Lower leg skin (tissue), 4 donors: ENCODE data around the gene AFF4. TPM values are rescaled to one million over a fixed set of nuclear protein-coding genes. Genes with fewer than 3 reads are reported as not detected.

ENCODE experiments used
- DNase-seq, 2 donors: peaks; one replicate each; pipeline ENCODE4 v3.0.0-alpha.2; 2019; ENCODE audit warnings: low spot score in 2 of 2
- H3K4me3 ChIP-seq: fragments of 200-600 bp; sonication (generic); 2 replicates; pipeline ENCODE4 v1.5.1; 2017; ENCODE audit warnings: mild to moderate bottlenecking, low read depth; ENCODE audit not compliant: poor library complexity, severe bottlenecking
- POLR2A ChIP-seq, 2 donors: fragments of 450-650 bp; IDR thresholded peaks; one replicate each; pipeline ENCODE4 v1.6.1; 2016 to 2017; ENCODE audit warnings: antibody characterized with exemption in 2 of 2, mild to moderate bottlenecking in 1 of 2, moderate library complexity in 1 of 2
- WGBS, 2 donors: methylation state at CpG; one replicate each; pipeline ENCODE4 v1.1.5; 2018; 5-methylcytosine and 5-hydroxymethylcytosine counted together
- intact Hi-C: fragments of 100-400 bp; cut with DNase I; formaldehyde crosslinking; loops from one replicate; pipeline ENCODE4 v1.15.0; 2023; ENCODE audit warnings: low total_unique reads
- total RNA-seq, 4 donors: library from RNA; depleted of rRNA; stranded (reverse); fragments of >200 nt; gene quantifications; one replicate each; pipeline ENCODE4 v1.1.0, GENCODE V29; 2016
- TF ChIP-seq, protein P1 (sequence below), 3 donors: fragments of 450-650 bp; IDR thresholded peaks; one replicate each; pipeline ENCODE4 v1.5.1; 2016; ENCODE audit warnings: antibody characterized with exemption in 3 of 3, mild to moderate bottlenecking in 3 of 3, moderate library complexity in 2 of 3

The AFF4 gene
- total RNA-seq, 4 donors from 2014 or later, result 47.9 to 79.2 (median 57.9) TPM

- peak overlapping the region; percentile 54 for H3K4me3 ChIP-seq
- peak; percentile 58 to 96 for DNase-seq
- 2 to 4% methylated on average over 42 to 66 of the region's 75 CpGs for WGBS, 2 donors
- intact Hi-C loops, result no loop called here
- TF ChIP-seq POLR2A (IDR thresholded peaks at IDR 0.05), result no peak
- TF ChIP-seq, protein P1, sequence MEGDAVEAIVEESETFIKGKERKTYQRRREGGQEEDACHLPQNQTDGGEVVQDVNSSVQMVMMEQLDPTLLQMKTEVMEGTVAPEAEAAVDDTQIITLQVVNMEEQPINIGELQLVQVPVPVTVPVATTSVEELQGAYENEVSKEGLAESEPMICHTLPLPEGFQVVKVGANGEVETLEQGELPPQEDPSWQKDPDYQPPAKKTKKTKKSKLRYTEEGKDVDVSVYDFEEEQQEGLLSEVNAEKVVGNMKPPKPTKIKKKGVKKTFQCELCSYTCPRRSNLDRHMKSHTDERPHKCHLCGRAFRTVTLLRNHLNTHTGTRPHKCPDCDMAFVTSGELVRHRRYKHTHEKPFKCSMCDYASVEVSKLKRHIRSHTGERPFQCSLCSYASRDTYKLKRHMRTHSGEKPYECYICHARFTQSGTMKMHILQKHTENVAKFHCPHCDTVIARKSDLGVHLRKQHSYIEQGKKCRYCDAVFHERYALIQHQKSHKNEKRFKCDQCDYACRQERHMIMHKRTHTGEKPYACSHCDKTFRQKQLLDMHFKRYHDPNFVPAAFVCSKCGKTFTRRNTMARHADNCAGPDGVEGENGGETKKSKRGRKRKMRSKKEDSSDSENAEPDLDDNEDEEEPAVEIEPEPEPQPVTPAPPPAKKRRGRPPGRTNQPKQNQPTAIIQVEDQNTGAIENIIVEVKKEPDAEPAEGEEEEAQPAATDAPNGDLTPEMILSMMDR (IDR thresholded peaks at IDR 0.05), result peak in 1 of 3 donors; percentile 72
These were observed 133.5 kb downstream of the AFF4 start for GRCh38 chr5:132829742-132830435.

DNA sequence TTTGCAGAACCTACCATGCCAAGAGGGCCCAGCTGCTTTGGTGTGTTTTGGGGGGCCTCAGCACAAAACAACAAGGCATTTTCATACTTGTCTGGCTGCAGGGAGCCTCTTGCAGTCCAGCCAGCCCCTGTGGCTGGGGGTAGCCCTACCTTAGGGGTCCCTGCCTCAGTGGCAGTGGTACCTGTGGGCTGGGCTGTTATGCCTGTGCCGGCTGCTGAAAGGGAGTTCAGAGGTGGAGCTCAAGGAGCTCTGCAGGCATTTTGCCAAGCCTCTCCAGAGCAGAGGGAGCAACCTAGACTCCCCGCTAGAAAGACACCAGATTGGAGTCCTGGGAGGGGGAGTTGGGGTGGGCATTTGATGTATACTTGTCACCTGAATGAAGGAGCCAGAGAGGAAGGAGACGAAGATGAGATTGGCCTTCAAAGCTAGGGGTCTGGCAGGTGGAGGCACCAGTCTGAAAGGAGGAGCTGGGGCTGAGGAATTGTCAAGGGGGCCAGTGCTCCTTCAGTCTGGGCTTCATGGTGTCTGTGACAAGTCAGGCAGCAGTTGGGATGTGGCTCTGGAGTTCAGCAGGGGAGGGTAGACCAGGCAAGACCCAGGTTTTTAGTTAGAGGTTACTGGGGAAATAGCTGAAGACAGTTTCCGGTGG, 134.5 kb downstream of the AFF4 start:
- intact Hi-C loops, result no loop called here
- no peak overlapping the region for H3K4me3 ChIP-seq
- 77 to 81% methylated on average over 4 of the region's 4 CpGs for WGBS, 2 donors
- DNase-seq, result no peak
- TF ChIP-seq POLR2A (IDR thresholded peaks at IDR 0.05), result no peak
- TF ChIP-seq, protein P1 (IDR thresholded peaks at IDR 0.05), result no peak

DNA sequence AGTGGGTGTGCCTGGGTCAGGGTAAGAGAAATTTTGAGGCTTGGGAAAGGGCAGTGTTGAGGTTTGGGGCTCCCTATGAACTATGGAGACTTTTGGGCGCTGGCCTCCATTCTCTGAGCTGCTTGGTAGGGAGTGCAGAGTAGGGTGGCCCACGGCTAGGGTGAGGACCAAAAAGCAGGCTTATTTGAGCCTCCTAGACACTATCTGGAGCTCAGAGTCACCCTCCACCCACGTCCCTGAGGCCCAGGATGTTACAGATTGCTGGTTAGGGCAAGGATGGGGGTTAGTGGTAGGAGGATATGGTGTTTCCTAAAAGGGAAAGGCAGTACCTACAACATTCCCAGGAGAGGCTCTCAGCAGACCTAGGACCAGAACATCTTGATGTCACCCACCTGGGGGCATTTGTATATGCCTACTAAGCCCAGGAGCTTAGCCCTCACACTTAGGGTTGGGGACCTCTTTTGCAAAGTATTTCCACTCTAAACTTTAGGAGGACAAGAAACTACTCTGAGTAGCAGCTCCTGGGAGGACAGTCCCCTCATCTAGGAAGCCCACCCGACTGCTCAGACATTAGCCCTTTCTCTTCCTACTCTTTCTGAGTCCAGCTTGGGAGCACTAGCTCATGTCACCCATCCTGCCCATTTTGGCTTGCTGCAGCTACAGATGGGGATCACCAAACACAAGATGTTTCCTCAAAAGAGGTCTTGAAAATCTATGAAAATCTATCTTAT, 135.3 kb downstream of the AFF4 start:
- intact Hi-C loops, result no loop called here
- 92 to 94% methylated on average over 4 of the region's 4 CpGs for WGBS, 2 donors
- no peak for TF ChIP-seq POLR2A (IDR thresholded peaks at IDR 0.05)
- TF ChIP-seq, protein P1 (IDR thresholded peaks at IDR 0.05), result no peak
- H3K4me3 ChIP-seq, result no peak overlapping the region
- no peak for DNase-seq

GRCh38 chr5:132826424-132827082, 136.9 kb downstream of the AFF4 start:
- no peak for DNase-seq
- TF ChIP-seq, protein P1 (IDR thresholded peaks at IDR 0.05), result no peak
- no peak for TF ChIP-seq POLR2A (IDR thresholded peaks at IDR 0.05)
- 87 to 89% methylated on average over 6 of the region's 6 CpGs for WGBS, 2 donors
- H3K4me3 ChIP-seq, result no peak overlapping the region
- intact Hi-C loops, result no loop called here

DNA sequence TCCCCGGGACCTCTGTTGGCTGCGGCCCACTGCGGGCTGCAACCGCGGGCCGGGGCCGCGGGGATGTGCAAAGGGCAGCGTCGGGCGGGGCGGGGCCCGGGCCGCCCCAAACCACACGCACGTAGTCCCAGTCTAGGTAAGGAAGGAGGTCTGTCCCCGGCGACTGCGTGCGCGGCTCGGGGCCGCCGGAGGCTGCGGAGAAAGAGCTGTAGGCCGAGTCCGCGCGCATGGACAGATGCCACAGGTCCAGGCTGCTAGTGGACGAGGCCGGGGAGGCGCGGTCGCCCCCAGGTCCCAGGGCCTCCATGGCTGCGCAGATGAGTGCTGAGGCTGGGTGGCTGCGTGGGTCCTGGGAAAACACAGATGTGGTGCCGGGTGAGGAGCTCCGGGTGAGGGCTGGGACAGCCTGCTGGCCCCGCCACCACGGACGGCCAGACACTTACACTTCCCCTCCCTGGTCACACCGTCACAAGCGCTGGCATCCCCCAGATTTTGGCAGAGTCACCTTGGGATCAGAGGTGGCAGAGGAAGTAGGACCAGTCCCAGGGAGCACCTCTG, 137.5 kb downstream of the AFF4 start:
- no peak for DNase-seq
- no peak for TF ChIP-seq POLR2A (IDR thresholded peaks at IDR 0.05)
- TF ChIP-seq, protein P1 (IDR thresholded peaks at IDR 0.05), result no peak
- intact Hi-C loops, result no loop called here
- 71 to 74% methylated on average over 24 to 32 of the region's 43 CpGs for WGBS, 2 donors
- H3K4me3 ChIP-seq, result no peak overlapping the region
